WI38 (cell line): ENCODE measurements around the gene WDR37.

Experiments used
- H3K4me3 ChIP-seq: 2 replicates; pipeline ENCODE4 v1.5.1; 2011; ENCODE audit warnings: low read depth, mild to moderate bottlenecking, control low read depth, low read length
- TF ChIP-seq, protein P1 (sequence below): IDR thresholded peaks from 2 replicates; pipeline ENCODE4 v1.5.1; 2012; ENCODE audit warnings: low read depth, mild to moderate bottlenecking, control low read depth, low read length

The WDR37 gene

DNA sequence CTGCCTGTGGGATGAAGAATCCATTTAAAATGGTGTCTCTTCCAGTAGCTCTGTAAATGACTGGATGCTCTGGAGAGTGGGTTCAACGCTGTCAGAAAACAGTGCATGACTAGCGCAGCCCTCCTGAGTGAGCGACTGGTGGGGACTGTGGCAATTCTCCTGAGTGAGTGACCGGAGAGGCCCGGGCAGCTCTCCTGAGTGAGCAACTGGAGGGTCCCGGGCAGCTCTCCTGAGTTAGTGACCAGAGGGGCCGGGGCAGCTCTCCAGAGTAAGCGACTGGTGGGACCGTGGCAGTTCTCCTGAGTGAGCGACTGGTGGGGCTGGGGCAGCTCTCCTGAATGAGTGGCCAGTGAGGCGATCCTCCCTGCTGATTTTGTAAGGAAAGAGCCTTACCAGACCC lies 85.5 kb downstream of the WDR37 start:
- TF ChIP-seq, protein P1, sequence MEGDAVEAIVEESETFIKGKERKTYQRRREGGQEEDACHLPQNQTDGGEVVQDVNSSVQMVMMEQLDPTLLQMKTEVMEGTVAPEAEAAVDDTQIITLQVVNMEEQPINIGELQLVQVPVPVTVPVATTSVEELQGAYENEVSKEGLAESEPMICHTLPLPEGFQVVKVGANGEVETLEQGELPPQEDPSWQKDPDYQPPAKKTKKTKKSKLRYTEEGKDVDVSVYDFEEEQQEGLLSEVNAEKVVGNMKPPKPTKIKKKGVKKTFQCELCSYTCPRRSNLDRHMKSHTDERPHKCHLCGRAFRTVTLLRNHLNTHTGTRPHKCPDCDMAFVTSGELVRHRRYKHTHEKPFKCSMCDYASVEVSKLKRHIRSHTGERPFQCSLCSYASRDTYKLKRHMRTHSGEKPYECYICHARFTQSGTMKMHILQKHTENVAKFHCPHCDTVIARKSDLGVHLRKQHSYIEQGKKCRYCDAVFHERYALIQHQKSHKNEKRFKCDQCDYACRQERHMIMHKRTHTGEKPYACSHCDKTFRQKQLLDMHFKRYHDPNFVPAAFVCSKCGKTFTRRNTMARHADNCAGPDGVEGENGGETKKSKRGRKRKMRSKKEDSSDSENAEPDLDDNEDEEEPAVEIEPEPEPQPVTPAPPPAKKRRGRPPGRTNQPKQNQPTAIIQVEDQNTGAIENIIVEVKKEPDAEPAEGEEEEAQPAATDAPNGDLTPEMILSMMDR = no peak
- H3K4me3 ChIP-seq = no peak overlapping the region

DNA sequence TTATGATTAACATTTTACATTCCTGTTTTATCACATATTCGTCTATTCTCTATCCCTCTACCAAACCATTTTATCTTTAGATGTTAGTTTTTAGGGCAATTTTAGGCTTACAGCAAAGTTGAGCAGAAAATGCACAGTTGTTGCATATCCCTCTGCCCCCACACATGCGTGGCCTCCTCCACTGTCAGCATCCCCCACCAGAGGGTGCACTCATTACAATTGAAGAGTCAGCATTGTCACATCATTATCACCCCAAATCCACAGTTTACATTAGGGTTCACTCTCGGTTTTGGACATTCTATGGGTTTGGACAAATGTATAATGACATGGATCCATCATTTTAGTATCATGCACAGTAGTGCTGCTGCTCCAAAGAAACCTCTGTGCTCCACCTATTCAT lies 86.4 kb downstream of the WDR37 start:
- TF ChIP-seq, protein P1 = no peak
- H3K4me3 ChIP-seq = no peak overlapping the region

DNA sequence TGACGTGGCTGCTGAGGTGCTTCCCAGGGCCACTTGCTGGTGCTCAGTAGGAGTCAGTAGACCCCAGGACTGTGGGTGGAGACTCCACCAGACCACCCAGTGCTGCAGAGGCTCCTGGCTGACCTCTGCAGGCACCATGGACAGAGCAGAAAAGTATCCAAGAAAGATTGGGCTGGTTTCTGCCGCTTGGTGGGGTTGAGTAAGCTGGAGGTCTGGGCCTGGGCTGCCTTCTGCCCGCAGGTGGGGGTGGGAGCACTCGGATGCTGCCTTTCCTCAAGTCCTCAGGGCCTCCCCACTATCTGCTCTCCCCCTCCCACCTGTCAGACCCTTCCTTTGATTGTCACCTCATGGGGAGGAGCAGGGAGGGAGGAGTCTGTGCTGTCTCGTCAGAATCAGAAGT lies 91.6 kb downstream of the WDR37 start:
- no peak overlapping the region for H3K4me3 ChIP-seq

DNA sequence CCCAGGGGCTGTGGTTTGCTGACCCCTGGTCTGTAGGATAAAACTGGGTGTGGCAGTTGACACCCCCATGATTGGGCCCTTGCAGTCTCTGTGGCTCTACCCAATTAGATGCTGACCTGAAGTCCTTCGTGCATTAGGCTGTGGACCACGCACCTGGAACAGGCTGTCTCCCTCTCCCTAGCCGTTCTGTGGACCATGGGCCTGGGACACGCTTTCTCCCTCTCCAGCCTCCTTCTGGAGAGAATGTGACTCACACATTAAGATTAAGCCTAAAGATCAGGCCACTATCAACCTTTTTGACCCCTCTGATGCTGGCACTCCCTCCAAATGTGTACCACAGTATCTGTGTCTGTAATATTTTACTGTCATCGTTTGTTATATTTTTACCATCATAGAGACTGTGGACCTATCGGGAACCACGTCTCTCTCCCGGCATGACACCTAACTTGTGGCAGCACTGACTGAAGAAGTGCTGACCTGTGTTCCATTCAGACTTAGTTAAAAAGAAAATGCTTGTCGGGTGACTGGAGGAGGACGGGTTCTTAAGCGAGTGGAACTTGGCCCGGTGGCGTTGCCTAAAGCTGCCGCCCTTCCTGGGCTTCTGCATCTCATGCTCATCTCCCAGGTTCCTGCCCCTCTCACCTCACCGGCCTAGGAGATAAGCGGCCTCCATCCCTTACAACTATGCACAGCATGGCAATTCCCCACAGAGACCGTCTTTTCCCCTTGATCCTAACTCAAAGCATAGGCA lies 92.8 kb downstream of the WDR37 start:
- TF ChIP-seq, protein P1 = no peak

More for the DNA sequence above, 91.6 kb downstream of the WDR37 start:
- TF ChIP-seq, protein P1 = no peak

DNA sequence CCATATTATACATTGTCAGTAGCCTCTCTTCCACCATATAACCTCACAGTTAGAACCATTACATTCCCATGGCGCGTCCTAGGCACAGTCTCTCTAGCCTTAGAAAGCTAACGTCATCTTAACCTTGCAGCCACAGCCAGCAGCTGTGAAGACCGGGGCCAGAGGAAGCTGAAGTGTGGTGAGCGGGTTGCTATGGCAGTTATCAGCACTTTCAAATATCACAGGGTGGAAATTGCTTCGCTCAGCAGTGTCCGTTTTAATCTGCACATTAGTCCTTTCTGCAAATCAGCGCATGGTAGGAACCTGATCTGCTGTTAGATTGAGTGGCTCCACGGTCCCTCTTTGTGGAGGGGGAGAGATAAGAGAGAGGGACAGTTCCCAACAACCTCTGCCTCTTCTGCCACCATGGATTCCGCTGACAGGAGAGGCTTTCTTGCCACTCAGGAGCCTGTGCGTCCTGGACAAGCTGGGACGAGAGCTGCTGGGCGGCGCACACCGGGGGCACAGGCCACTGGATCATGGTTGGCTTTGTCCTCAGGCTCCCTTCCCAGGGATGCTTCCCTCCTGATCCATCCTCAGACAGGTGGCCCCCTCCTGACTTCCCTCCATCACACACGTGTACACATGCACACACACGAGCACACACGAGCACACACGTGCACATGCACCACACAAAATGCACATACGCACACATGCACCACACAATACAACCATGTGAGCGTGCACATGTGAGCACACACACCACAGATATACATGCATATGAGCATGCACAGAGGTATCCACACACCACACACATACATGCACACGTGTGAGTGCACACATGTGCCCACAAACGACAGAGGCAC lies 93.8 kb downstream of the WDR37 start:
- no peak overlapping the region for H3K4me3 ChIP-seq
- TF ChIP-seq, protein P1 = no peak

More for the DNA sequence above, 92.8 kb downstream of the WDR37 start:
- no peak overlapping the region for H3K4me3 ChIP-seq

DNA sequence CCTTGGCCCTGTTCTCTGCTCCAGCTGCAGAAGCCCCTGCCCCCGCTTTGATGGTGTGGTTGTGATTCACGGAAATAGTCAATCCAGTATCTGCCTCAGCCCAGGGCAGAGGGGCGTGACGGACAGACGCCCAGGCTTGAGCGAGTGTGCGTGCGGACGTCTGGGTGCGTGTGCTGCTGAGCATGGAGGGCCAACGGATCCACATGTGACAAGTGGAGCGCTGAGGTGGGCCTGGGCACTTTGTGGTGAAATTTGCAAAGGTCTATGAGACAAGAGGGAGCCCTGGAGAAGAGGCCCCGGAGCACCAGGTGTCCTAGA lies 94.4 kb downstream of the WDR37 start:
- H3K4me3 ChIP-seq = no peak overlapping the region
- TF ChIP-seq, protein P1 = no peak
